GM21360 (cell line): ENCODE data around the gene BEST4.
"Not testable (repeated sequence)": the region's sequence is repeated elsewhere in the genome, so short reads cannot be mapped to it uniquely, and the experiment has no call there.

Source experiments
- ATAC-seq: cut with Tn5 transposase; IDR thresholded peaks from one replicate; pipeline ENCODE4 v1.9.1; 2021; ENCODE audit warnings: mild to moderate bottlenecking, moderate library complexity; ENCODE audit not compliant: unreplicated experiment

BEST4 gene

DNA sequence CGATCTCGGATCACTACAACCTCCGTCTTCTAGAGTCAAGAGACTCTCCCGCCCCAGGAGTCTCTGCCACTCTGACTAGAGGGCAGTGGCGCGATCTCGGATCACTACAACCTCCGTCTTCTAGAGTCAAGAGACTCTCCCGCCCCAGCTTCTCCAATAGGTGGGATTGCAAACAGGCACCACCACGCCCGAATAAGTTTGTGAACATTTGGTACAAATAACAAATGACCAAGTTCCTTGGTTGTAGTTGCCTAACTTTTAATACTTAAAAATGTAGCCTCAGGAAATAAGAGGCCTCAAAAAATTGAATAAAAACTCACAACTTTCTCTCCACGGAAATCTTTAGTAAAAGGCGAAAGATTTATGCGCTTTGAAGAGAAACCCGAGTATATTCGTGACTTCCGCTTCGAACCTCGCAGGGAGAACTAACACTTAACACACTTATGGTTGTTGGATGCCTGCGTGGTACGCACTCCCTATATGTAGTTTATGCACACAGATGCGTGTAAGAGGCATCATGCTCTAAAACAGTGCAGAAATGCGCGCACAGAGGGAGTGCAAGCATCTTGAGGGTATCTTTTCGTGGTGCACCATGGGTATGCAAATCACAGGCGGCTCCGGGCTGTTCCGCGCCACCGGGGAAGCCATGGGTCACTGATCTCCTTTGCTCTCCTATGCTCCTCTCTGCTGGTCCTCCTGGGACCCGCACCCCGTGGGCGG is 31.8 kb upstream of the BEST4 start:
- peak; percentile 77 for ATAC-seq

GRCh38 chr1:44819196-44819607 is 31.2 kb upstream of the BEST4 start:
- no peak for ATAC-seq

DNA sequence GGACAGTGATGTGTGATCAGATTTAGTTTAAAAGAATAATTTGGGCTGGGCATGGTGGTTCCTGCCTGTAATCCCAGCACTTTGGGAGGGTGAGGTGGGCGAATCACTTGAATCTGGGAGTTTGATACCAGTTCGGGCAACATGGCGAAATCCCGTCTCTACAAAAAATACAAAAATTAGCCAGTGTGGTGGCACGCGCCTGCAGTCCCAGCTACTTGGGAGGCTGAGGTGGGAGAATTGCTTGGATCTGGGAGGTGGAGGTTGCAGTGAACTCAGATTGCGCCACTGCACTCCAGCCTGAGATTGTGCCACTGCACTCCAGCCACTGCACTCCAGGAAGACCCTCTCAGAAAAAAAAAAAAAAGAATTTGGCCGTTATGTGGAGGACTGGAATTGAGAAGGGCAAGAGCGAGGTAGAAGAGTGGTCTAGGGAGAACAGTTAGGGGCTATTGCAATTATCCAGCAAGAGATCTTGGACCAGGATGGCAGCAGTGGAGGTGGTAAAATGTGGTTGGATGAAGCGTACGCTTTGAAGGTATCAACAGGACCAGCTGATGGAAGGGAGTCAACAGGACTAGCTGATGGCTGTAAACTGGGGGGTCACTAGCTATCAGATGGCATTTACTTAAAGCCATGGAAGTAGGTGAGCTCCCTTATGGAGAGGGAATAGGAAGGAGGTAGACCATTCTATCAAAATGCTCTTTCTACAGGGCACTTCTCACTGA is 30.0 kb upstream of the BEST4 start:
- no peak for ATAC-seq

DNA sequence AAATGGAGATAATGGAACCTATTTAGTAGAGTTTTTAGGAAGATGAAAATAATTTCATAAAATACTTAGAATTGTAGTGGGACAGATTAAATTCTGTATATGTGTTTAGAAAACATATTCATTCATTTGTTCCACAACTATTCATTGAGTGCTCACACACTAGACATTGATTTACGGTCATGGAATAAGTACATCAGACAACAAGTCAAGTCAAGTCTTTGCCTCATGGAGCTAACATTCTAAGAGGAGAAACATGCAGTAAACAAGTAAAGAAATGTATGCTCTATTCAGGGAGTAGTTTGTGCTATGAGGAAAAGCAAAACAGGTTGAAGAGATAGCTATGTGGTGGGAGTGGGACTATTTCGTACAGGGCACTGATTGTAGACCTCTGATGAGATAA is 29.3 kb upstream of the BEST4 start:
- no peak for ATAC-seq

DNA sequence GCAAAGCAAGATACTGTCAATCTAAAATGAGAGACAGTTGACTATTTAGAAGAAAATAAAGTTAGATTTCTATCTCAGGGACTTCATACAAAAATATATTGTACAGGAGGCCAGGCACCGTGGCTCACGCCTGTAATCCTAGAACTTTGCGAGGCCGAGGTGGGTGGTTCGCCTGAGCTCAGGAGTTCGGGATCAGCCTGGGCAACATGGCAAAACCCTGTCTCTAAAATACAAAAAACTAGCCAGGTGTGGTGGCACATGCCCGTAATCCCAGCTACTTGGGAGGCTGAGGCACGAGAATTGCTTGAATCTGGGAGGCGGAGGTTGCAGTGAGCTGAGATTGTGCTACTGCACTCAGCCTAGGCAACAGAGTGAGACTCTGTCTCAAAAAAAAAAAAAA is 28.0 kb upstream of the BEST4 start:
- not testable (repeated sequence) for ATAC-seq

DNA sequence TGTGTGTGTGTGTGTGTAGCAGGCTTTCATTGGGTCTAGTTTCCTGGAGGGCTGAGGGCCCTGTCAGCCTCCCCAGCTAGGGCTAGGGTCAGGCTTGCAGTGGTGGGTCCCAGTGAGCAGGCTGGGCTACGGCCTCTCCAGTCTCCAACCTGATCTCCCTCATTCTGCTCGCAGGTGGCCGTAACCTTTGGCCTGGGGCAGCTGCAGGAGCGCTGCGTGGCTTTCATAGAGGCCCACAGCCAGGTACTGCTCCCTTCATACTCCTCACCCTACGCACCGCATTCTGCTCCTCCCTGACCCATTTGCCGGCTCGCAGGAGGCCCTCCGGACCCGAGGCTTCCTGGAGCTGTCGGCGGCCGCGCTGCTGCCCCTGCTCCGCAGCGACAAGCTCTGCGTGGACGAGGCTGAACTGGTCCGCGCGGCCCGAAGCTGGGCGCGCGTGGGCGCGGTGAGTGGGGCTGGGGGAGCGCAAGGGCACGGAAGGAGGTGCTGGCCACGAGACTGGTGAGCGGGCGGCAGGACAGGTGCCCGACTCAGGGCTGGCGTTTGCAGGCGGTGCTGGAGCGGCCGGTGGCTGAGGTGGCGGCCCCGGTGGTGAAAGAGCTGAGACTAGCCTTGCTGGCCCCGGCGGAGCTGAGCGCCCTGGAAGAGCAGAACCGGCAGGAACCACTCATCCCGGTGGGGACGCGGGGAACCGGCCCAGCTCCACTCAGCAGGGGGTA is 25.0 kb upstream of the BEST4 start:
- ATAC-seq = no peak

DNA sequence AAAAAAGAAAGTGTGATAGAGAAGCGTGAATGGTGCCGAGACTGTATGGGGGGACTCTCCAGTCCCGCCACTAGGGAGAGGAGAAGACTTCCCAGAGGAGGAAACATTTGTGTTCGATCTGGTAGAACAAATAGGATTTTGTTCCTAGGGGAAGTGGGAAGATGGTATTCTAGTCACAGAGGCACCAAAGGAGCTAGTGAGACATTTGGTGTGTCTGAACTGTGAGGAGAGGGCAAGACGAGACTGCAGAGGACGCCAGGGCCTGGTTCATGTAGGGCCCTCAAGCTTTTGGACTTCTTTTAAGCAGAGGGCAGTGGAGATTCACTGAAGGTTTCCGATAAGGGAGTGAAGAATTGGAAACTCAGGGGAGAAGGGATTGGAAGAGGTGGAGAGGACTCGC is 23.3 kb upstream of the BEST4 start:
- ATAC-seq = no peak

DNA sequence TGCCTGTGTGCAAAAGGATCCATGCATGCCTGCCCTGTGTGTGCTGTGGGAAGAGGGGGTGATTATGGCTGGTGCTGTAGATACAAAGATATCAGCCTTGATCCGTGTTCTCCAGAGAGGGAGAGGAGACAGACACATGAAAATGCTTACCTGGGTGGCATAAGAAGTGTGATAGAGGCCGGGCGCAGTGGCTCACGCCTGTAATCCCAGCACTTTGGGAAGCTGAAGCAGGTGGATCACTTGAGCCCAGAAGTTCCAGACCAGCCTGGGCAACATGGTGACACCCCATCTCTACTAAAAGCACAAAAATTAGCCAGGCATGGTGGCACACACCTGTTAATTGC is 22.8 kb upstream of the BEST4 start:
- ATAC-seq = not testable (repeated sequence)

DNA sequence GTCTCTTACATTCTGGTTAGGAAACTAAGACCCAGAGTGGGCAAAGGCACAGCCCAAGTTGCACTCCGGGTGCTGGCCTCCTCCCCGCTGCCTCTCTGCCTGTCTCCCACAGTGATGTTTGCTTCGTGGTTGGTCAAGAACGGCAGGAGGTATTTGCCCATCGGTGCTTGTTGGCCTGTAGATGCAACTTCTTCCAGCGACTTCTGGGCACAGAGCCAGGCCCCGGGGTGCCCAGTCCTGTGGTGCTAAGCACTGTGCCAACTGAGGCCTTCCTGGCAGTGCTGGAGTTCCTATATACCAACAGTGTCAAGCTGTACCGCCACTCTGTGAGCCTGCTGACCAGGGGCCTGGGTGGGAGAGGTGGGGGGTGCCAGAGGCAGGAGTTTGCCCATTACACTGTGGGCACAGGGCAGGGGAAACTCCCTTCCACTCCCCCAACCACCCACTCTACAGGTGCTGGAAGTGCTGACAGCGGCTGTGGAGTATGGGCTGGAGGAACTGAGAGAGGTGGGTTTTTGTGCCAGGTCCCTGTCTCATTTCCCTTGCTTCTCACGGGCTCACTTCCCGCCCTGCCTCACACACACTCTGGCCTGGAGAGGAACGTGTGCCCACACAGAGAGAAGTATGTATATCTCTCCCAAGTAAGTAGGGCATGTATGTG is 22.3 kb upstream of the BEST4 start:
- no peak for ATAC-seq

GRCh38 chr1:44808938-44809917 is 21.3 kb upstream of the BEST4 start:
- ATAC-seq = no peak

DNA sequence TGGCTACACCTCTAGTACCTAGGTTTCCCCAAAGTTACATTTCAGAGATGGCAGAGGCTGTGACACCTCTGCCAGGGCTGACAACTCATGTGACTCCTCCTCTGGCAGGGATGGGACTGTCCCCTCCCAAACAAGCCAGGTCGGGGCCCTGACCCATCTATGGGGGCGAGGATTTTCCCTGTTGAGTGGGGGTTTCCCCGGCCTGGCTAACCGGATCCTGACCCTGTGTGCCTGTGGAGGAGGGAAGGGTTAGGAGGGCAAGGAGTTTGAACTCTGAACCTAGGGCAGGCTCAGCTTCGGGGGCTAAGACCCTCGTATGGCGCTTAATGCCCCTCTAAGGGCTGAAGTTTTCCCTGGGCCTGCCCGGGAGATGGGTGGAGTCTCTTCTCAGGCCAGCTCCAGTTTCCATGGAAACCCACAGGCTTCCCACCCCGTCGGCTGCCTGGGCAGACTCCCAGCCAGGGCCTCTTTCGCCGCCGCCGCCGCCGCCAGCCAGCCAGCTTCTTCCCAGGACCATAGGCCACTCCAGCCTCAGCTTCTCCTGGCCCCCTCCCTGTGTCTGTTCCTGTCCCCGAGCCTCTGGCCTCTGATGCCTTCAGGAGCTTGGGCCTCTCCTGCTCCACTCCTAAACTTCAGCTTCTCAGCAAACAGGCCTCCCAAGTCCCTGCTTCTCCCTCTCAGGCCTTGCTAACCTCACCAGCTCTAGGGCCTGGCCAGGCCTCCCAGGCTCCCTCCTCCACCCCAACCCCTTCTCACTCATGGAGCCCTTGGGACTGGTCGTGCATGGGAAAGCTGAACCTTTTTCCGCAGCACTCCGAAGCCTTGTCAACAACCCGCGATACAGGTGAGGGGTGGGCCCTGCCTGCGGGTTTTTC is 20.3 kb upstream of the BEST4 start, which contains the start of gene BTBD19:
BTBD19 (plus strand) TSS at position 461 of the 875 bp plus-strand sequence; CDS start at position 759, 298 bp downstream.
- ATAC-seq = peak; percentile 29

- ATAC-seq = peak; percentile 31
Measured at GRCh38 chr1:44807364-44808062, 19.5 kb upstream of the BEST4 start.

GRCh38 chr1:44806704-44807363 is 18.9 kb upstream of the BEST4 start, which contains the start of gene DYNLT4:
TSS of gene DYNLT4 (minus strand) at chr1:44807351. CDS start at chr1:44806668, 683 bp downstream.
- ATAC-seq = no peak

DNA sequence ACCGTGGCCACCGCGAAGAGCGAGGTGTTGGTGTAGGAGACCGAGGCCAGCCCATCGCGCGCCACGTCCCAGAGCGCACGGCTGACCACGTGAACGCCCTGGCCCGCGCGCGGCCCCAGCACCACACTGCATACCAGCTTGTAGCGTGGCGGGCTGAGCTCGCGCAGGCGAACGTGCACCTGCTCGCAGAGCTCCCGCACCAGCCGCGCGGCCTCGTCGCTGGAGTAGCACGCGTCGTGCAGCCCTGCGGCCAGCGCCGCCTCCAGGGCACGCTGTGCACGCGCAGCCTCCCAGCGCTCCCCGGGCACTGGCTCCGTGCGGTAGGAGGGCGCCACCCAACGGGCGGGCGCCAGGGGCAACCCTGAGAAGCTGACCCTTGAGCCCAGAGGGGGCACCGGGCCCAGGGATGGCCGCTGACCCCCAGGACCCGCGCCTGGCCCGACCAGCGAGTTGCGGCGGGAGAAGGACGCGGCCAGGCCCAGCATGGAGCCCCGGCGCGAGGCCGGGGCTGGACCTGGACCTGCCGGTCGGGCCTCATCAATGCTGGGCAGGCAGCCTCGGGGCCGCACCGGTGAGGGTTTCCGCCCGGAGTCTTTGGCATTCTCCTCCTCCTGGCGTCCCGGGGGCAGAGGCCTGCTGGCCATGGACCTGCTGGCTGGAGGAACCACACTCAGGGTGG is 18.2 kb upstream of the BEST4 start:
- ATAC-seq = no peak

DNA sequence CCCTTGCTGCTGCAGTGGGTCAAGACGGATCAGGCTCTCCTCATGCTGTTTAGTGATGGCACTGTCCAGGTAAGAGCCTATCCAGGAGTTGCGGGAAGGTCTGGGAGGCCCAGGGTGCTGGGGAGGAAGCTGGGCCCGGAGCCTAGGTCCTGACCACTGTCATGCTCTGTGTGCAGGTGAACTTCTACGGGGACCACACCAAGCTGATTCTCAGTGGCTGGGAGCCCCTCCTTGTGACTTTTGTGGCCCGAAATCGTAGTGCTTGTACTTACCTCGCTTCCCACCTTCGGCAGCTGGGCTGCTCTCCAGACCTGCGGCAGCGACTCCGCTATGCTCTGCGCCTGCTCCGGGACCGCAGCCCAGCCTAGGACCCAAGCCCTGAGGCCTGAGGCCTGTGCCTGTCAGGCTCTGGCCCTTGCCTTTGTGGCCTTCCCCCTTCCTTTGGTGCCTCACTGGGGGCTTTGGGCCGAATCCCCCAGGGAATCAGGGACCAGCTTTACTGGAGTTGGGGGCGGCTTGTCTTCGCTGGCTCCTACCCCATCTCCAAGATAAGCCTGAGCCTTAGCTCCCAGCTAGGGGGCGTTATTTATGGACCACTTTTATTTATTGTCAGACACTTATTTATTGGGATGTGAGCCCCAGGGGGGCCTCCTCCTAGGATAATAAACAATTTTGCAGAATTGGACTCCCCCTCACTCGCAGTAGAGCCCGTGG is 17.5 kb upstream of the BEST4 start:
- no peak for ATAC-seq

DNA sequence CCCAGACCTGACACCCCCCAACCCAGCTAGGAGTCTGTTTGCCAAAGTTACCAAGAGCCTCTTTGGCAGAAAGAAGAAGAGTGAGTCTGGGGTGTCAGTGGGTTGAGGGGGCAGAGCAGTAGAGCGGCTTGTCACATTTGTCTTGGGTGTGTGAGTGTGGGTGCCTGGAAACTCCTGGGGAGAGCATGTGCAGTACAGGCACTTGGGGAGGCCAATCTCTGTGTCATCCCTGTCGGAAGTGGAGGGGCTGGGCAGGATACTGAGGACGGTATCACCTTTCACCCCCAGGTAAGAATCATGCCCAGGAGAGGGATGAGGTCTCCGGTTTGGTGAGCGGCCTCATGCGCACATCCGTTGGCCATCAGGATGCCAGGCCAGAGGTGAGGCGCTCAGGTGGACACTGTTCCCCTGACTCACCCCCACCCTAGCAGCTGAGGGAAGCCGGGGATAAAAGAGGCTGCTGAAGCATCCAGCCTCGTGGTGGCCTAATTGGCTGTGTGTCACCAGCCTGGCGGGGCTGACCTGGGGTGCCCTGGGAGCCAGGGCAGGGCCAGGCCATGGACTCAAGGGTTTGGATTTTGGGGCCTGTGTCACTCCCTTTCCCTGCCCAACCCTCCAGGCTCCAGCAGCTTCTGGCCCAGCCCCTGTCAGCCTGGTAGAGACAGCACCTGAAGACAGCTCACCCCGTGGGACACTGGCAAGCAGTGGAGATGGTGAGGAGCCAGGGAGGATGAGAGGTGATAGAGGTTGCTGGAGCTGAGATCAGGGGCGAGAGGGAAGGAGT is 15.5 kb upstream of the BEST4 start:
- ATAC-seq = no peak
